Naive thymus-derived CD4-positive, alpha-beta T cell (primary cell): ENCODE results near the gene CYP1A1. TPM values are rescaled to one million over a fixed set of nuclear protein-coding genes. Genes with fewer than 3 reads are reported as not detected.
"Not testable (repeated sequence)": the region's sequence is repeated elsewhere in the genome, so short reads cannot be mapped to it uniquely, and the experiment has no call there.

Experiments
- ATAC-seq: fragments of 150-1000 bp; cut with Tn5 transposase; 2 replicates; pipeline ENCODE4 v1.10.0; 2021; ENCODE audit warnings: mild to moderate bottlenecking, moderate library complexity
- CTCF ChIA-PET: fragments of 350-600 bp; sonication (Branson Sonifier 250); formaldehyde crosslinking; loops from one replicate; lab custom pipeline; 2021; ENCODE audit warnings: antibody characterized with exemption; lab: Charles Lee
- POLR2A ChIA-PET: fragments of 350-600 bp; sonication (Branson Sonifier 250); formaldehyde crosslinking; loops from one replicate; lab custom pipeline; 2021; ENCODE audit warnings: antibody characterized with exemption, inconsistent platforms; lab: Charles Lee
- DNase-seq, 9 donors: peaks; one replicate each; pipeline versions ENCODE4 v3.0.0 to v3.0.0-alpha.2; 2020 to 2022; ENCODE audit warnings: mixed read lengths in 1 of 9
- H3K27ac ChIP-seq: one replicate; pipeline ENCODE4 v1.7.0; 2013; ENCODE audit warnings: mild to moderate bottlenecking, low read depth, low read length, moderate library complexity
- H3K27me3 ChIP-seq, 2 donors: one replicate each; pipeline ENCODE4 v1.7.0; 2013; ENCODE audit warnings: low read length in 2 of 2, mild to moderate bottlenecking in 2 of 2, moderate library complexity in 2 of 2; ENCODE audit not compliant: control insufficient read depth in 2 of 2, insufficient read depth in 2 of 2
- H3K36me3 ChIP-seq, 3 experiments: 1 replicate in 2 of 3; 2 replicates in 1 of 3; pipeline ENCODE4 v1.7.0; 2013; ENCODE audit warnings: low read length in 3 of 3, mild to moderate bottlenecking in 3 of 3, moderate library complexity in 1 of 3; ENCODE audit not compliant: insufficient read depth in 3 of 3, control insufficient read depth in 2 of 3
- H3K4me1 ChIP-seq, 2 donors: one replicate each; pipeline ENCODE4 v1.7.0; 2013; ENCODE audit warnings: low read length in 2 of 2, mild to moderate bottlenecking in 2 of 2, moderate library complexity in 1 of 2; ENCODE audit not compliant: control insufficient read depth in 2 of 2, insufficient read depth in 2 of 2
- H3K4me3 ChIP-seq: 2 replicates; pipeline ENCODE4 v1.7.0; 2013; ENCODE audit warnings: mild to moderate bottlenecking, low read length
- H3K9me3 ChIP-seq, 3 experiments: 1 replicate in 2 of 3; 2 replicates in 1 of 3; pipeline ENCODE4 v1.7.0; 2013; ENCODE audit warnings: low read length in 3 of 3; ENCODE audit not compliant: control insufficient read depth in 2 of 3
- H3K27ac Mint-ChIP-seq, 9 donors: one replicate each; pipeline ENCODE4 v1.8.0; 2020 to 2022; ENCODE audit warnings: mixed read lengths in 9 of 9, mild to moderate bottlenecking in 8 of 9, moderate library complexity in 5 of 9, inconsistent platforms in 2 of 9
- H3K27me3 Mint-ChIP-seq, 5 donors: one replicate each; pipeline ENCODE4 v1.8.0; 2021 to 2022; ENCODE audit warnings: mixed read lengths in 5 of 5, mild to moderate bottlenecking in 1 of 5
- H3K36me3 Mint-ChIP-seq, 5 donors: one replicate each; pipeline ENCODE4 v1.8.0; 2020 to 2022; ENCODE audit warnings: mixed read lengths in 5 of 5, mild to moderate bottlenecking in 3 of 5, inconsistent platforms in 1 of 5
- H3K4me1 Mint-ChIP-seq, 7 donors: one replicate each; pipeline ENCODE4 v1.8.0; 2020 to 2022; ENCODE audit warnings: mixed read lengths in 7 of 7, mild to moderate bottlenecking in 3 of 7, inconsistent platforms in 1 of 7
- H3K4me3 Mint-ChIP-seq, 10 donors: one replicate each; pipeline ENCODE4 v1.8.0; 2020 to 2022; ENCODE audit warnings: mild to moderate bottlenecking in 10 of 10, mixed read lengths in 10 of 10, moderate library complexity in 6 of 10, inconsistent platforms in 2 of 10
- H3K9me3 Mint-ChIP-seq, 11 donors: one replicate each; pipeline ENCODE4 v1.8.0; 2020 to 2022; ENCODE audit warnings: mixed read lengths in 11 of 11, mild to moderate bottlenecking in 4 of 11, inconsistent platforms in 1 of 11, moderate library complexity in 1 of 11
- intact Hi-C, 2 donors: fragments of 100-400 bp; cut with micrococcal nuclease; formaldehyde crosslinking; loops; one replicate each; pipeline ENCODE4 v1.15.1; 2023
- polyA plus RNA-seq, 2 donors: library from polyadenylated mRNA; unstranded; fragments of 300-500 nt; fragmentation: Illumina TruSeq; gene quantifications; one replicate each; pipeline ENCODE4 v1.2.3, GENCODE V29; 2021
- total RNA-seq, 6 experiments: library from RNA in 5 of 6; stranded (reverse) in 5 of 6; gene quantifications; 1 replicate in 5 of 6; 2 replicates in 1 of 6; pipeline ENCODE4 v1.2.3 and lab custom pipeline; 2021 to 2026

Gene CYP1A1
- total and polyA plus RNA-seq, 7 experiments from 2014 or later = 0.63 TPM; not detected in 6

GRCh38 chr15:74730619-74731316 lies 5.4 kb upstream of the CYP1A1 start:
- ChIA-PET POLR2A (no interaction called here), CTCF (no interaction called here)
- Histone ChIP-seq H3K27ac (no peak overlapping the region), H3K27me3 (no peaks in the 10 kb centered on the region), H3K36me3 (no peaks in the 10 kb centered on the region), H3K4me1 (peaks cover 3 to 6% of the 10 kb centered on the region in 2 donors), H3K9me3 (no peaks in the 10 kb centered on the region), H3K4me3 (no peak overlapping the region)
- Mint-ChIP-seq H3K27me3 (peaks cover 8 to 32% (median 21%) of the 10 kb centered on the region in 5 donors), H3K36me3 (peaks cover 0 to 5% (median 0%) of the 10 kb centered on the region in 5 donors), H3K9me3 (peaks cover 0 to 2% (median 0%) of the 10 kb centered on the region in 11 donors), H3K4me3 (no peak overlapping the region), H3K4me1 (peaks cover 4 to 7% (median 6%) of the 10 kb centered on the region in 7 donors), H3K27ac (no peak overlapping the region)
- ATAC-seq = no peak
- no peak for DNase-seq
- intact Hi-C loops = no loop called here

- H3K9me3 ChIP-seq, H3K4me1 ChIP-seq, H3K27ac Mint-ChIP-seq, H3K27ac ChIP-seq, H3K4me3 ChIP-seq, POLR2A ChIA-PET, H3K27me3 ChIP-seq, ATAC-seq, H3K9me3 Mint-ChIP-seq, H3K36me3 ChIP-seq, H3K36me3 Mint-ChIP-seq, intact Hi-C loops, DNase-seq, CTCF ChIA-PET, H3K4me3 Mint-ChIP-seq: not testable (repeated sequence)
- Mint-ChIP-seq H3K27me3 (peaks cover 0 to 36% (median 16%) of the 10 kb centered on the region in 5 donors), H3K4me1 (peaks cover 4 to 11% (median 7%) of the 10 kb centered on the region in 7 donors)
Measured at GRCh38 chr15:74729372-74729771, 4.0 kb upstream of the CYP1A1 start.

- H3K36me3 ChIP-seq, POLR2A ChIA-PET, H3K27ac Mint-ChIP-seq, H3K27me3 ChIP-seq, H3K4me1 ChIP-seq, H3K4me3 Mint-ChIP-seq, H3K27ac ChIP-seq, H3K36me3 Mint-ChIP-seq, H3K9me3 ChIP-seq, H3K9me3 Mint-ChIP-seq, ATAC-seq, H3K4me3 ChIP-seq, DNase-seq, CTCF ChIA-PET, intact Hi-C loops: not testable (repeated sequence)
- Mint-ChIP-seq H3K4me1 (peaks cover 4 to 12% (median 7%) of the 10 kb centered on the region in 7 donors), H3K27me3 (peaks cover 0 to 40% (median 9%) of the 10 kb centered on the region in 5 donors)
Measured at GRCh38 chr15:74728699-74729098, 3.4 kb upstream of the CYP1A1 start.

- no peaks in the 10 kb centered on the region for H3K9me3 ChIP-seq
- no peaks in the 10 kb centered on the region for H3K36me3 ChIP-seq
- Mint-ChIP-seq H3K27me3 (peaks cover 0 to 44% (median 7%) of the 10 kb centered on the region in 5 donors), H3K4me1 (peaks cover 4 to 12% (median 7%) of the 10 kb centered on the region in 7 donors), H3K36me3 (peaks cover 0 to 5% (median 0%) of the 10 kb centered on the region in 5 donors), H3K9me3 (peaks cover 0 to 2% (median 0%) of the 10 kb centered on the region in 11 donors), H3K4me3 (peak overlapping the region in 6 of 10 donors; percentile 13 to 84 (median 56)), H3K27ac (no peak overlapping the region)
- H3K4me1 ChIP-seq = peaks cover 3 to 6% of the 10 kb centered on the region in 2 donors
- DNase-seq (no peak), ATAC-seq (no peak)
- intact Hi-C loops = no loop called here
- CTCF ChIA-PET = no interaction called here
- POLR2A ChIA-PET = no interaction called here
- H3K4me3 ChIP-seq = no peak overlapping the region
- no peak overlapping the region for H3K27ac ChIP-seq
- H3K27me3 ChIP-seq = no peaks in the 10 kb centered on the region
Measured at GRCh38 chr15:74727727-74728126, 2.4 kb upstream of the CYP1A1 start.

- Histone ChIP-seq H3K27ac (no peak overlapping the region), H3K36me3 (no peaks in the 10 kb centered on the region), H3K9me3 (no peaks in the 10 kb centered on the region), H3K4me3 (peak overlapping the region; percentile 64), H3K27me3 (no peaks in the 10 kb centered on the region), H3K4me1 (peaks cover 3 to 6% of the 10 kb centered on the region in 2 donors)
- Mint-ChIP-seq H3K4me1 (peaks cover 4 to 12% (median 7%) of the 10 kb centered on the region in 7 donors), H3K9me3 (peaks cover 0 to 2% (median 0%) of the 10 kb centered on the region in 11 donors), H3K27me3 (peaks cover 0 to 43% (median 7%) of the 10 kb centered on the region in 5 donors), H3K4me3 (peak overlapping the region; percentile 66 to 86 (median 74)), H3K27ac (peak overlapping the region in 2 of 9 donors; percentile 6 to 8), H3K36me3 (peaks cover 0 to 5% (median 0%) of the 10 kb centered on the region in 5 donors)
- POLR2A ChIA-PET = interaction anchor here (1.5 kb wide), 1 partner anchor 11 kb away, joined by 3 read pairs; no protein-coding TSS in a partner anchor
- peak in 1 of 9 donors; percentile 5 for DNase-seq
- intact Hi-C loops = loop anchor here in 1 of 2 donors (1.0 kb wide), 2 partner anchors 14 to 30 kb away; partner anchors contain the start of gene EDC3
- CTCF ChIA-PET = interaction anchor here (0.7 kb wide), 1 partner anchor 22 kb away, joined by 3 read pairs; no protein-coding TSS in a partner anchor
- ATAC-seq = no peak
Measured at GRCh38 chr15:74726774-74727164, 1.4 kb upstream of the CYP1A1 start.

- Histone ChIP-seq H3K27me3 (no peaks in the 10 kb centered on the region), H3K27ac (peak overlapping the region; percentile 42), H3K4me1 (peaks cover 3 to 6% of the 10 kb centered on the region in 2 donors), H3K4me3 (peak overlapping the region; percentile 64), H3K9me3 (no peaks in the 10 kb centered on the region), H3K36me3 (no peaks in the 10 kb centered on the region)
- POLR2A ChIA-PET = interaction anchor here (1.5 kb wide), 1 partner anchor 11 kb away, joined by 3 read pairs; no protein-coding TSS in a partner anchor
- H3K36me3 Mint-ChIP-seq = peaks cover 0 to 5% (median 0%) of the 10 kb centered on the region in 5 donors
- DNase-seq (peak; percentile 22 to 65 (median 41)), ATAC-seq (peak; percentile 80)
- H3K9me3 Mint-ChIP-seq = peaks cover 0 to 2% (median 0%) of the 10 kb centered on the region in 11 donors
- peak overlapping the region; percentile 71 to 86 (median 78) for H3K4me3 Mint-ChIP-seq
- peaks cover 4 to 12% (median 7%) of the 10 kb centered on the region in 7 donors for H3K4me1 Mint-ChIP-seq
- intact Hi-C loops = loop anchor here in 1 of 2 donors (1.0 kb wide), 2 partner anchors 14 to 30 kb away; partner anchors contain the start of gene EDC3
- peak overlapping the region in 1 of 9 donors; percentile 8 for H3K27ac Mint-ChIP-seq
- peaks cover 0 to 38% (median 7%) of the 10 kb centered on the region in 5 donors for H3K27me3 Mint-ChIP-seq
- CTCF ChIA-PET = interaction anchor here (0.6 to 0.7 kb wide), 2 partner anchors 21 to 43 kb away, joined by 3 to 4 read pairs; no protein-coding TSS in a partner anchor
Measured at GRCh38 chr15:74725845-74726773, 781 bp upstream of the CYP1A1 start.
